HepG2 (cell line): ENCODE data around the gene PEX11A. TPM values are rescaled to one million over a fixed set of nuclear protein-coding genes. Genes with fewer than 3 reads are reported as not detected.

Experiments
- CBX2 ChIP-seq, 2 experiments: fragments of 200-600 bp in 1 of 2; sonication (generic); formaldehyde crosslinking in 1 of 2; IDR thresholded peaks; 2 replicates each; pipeline versions ENCODE4 v1.7.0 to v1.8.1; 2018 to 2022; ENCODE audit warnings: low read depth in 2 of 2, low read length in 1 of 2, mild to moderate bottlenecking in 1 of 2, missing genetic modification reagents in 1 of 2
- KLF11 ChIP-seq: IDR thresholded peaks from 2 replicates; pipeline ENCODE4 v1.6.1; 2016; ENCODE audit warnings: missing compliant biosample characterization
- RAD21 ChIP-seq: fragments of 450-650 bp; formaldehyde crosslinking; IDR thresholded peaks from 2 replicates; pipeline ENCODE4 v1.5.0; 2020; ENCODE audit warnings: mild to moderate bottlenecking
- STAG1 ChIP-seq: sonication (generic); formaldehyde crosslinking; IDR thresholded peaks from 2 replicates; pipeline ENCODE4 v1.4.0; 2020; ENCODE audit warnings: missing genetic modification reagents
- XRCC5 ChIP-seq: fragments of 200-400 bp; formaldehyde crosslinking; optimal IDR thresholded peaks from 2 replicates; pipeline ENCODE3; 2017; ENCODE audit warnings: mild to moderate bottlenecking, low read length
- ZMYM4 ChIP-seq: sonication (generic); formaldehyde crosslinking; IDR thresholded peaks from 2 replicates; pipeline ENCODE4 v1.8.1; 2023; ENCODE audit warnings: mild to moderate bottlenecking, missing genetic modification reagents
- ZNF225 ChIP-seq: sonication (generic); formaldehyde crosslinking; IDR thresholded peaks from 2 replicates; pipeline ENCODE4 v1.4.0; 2020; ENCODE audit warnings: mild to moderate bottlenecking, missing genetic modification reagents
- ZNF558 ChIP-seq: sonication (generic); formaldehyde crosslinking; IDR thresholded peaks from 2 replicates; pipeline ENCODE4 v1.9.0; 2022; ENCODE audit warnings: mild to moderate bottlenecking, missing genetic modification reagents, borderline replicate concordance
- ZNF563 ChIP-seq: sonication (generic); formaldehyde crosslinking; IDR thresholded peaks from 2 replicates; pipeline ENCODE4 v1.8.0; 2022; ENCODE audit warnings: mild to moderate bottlenecking, moderate library complexity, missing genetic modification reagents
- ZSCAN31 ChIP-seq: sonication (generic); formaldehyde crosslinking; IDR thresholded peaks from 2 replicates; pipeline ENCODE4 v1.5.0; 2020; ENCODE audit warnings: low read depth, mild to moderate bottlenecking, missing genetic modification reagents
- polyA plus RNA-seq, 8 experiments: library from polyadenylated mRNA; depleted of rRNA in 3 of 8; stranded (reverse) in 7 of 8; unstranded in 1 of 8; fragments of >200 nt; fragmentation: Illumina TruSeq in 4 of 8; extraction: Trizol in 4 of 8; gene quantifications; 2 replicates each; pipeline versions ENCODE4 v1.2.1 to v1.2.3, GENCODE V29; 2011 to 2016; ENCODE audit warnings: low read depth in 4 of 8, missing spikeins in 1 of 8, mixed read lengths in 1 of 8; ENCODE audit not compliant: insufficient read depth in 1 of 8
- total RNA-seq, 5 experiments: library from RNA; depleted of rRNA; stranded (reverse); fragments of >200 nt; fragmentation: Illumina TruSeq; extraction: Trizol; gene quantifications; 2 replicates each; pipeline ENCODE4 v1.2.3, GENCODE V29; 2016; ENCODE audit warnings: low read depth in 1 of 5
- TF ChIP-seq, protein P1 (sequence below): sonication (generic); formaldehyde crosslinking; IDR thresholded peaks from 2 replicates; pipeline ENCODE4 v1.4.0; 2020; ENCODE audit warnings: mild to moderate bottlenecking, missing genetic modification reagents
- TF ChIP-seq, protein P2 (sequence below): sonication (generic); formaldehyde crosslinking; IDR thresholded peaks from 2 replicates; pipeline ENCODE4 v1.4.0; 2020; ENCODE audit warnings: missing genetic modification reagents

The PEX11A gene
- total and polyA plus RNA-seq, 2 of the 13 experiments (the other 11 are each of a cell fraction or from before 2014, with no cell fraction given): 9.9 to 15.1 TPM

DNA sequence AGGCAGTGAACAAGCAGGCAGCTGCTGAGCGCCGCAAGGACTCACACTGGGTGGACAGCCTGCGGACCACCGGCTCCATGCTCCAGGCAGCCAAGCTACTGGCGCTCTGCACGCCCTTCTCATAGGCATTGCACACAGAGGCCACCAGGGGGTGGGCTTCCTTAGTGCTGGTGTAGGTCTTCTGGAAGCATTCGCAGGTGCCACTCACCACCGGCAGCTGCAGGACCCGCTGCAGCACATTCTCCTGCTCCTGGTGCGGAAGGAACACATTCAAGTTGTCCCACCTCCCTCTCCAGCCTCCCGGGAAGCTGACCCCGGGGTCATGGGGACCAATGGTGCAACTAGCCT is 17.4 kb downstream of the PEX11A start (continued):
- TF ChIP-seq XRCC5 (peak; percentile 24), ZNF225 (CRISPR knock-in tag) (no peak), KLF11 (CRISPR knock-in tag) (no peak), ZNF563 (CRISPR knock-in tag) (peak; percentile 88), RAD21 (0 out of 2 replicates have a peak, but pooled peaks have one; percentile 28), STAG1 (peak; percentile 39), CBX2 (IDR thresholded peaks at IDR 0.05; ENCODE audit: low read depth, low read length) (no peak), CBX2 (CRISPR knock-in tag; IDR thresholded peaks at IDR 0.05; ENCODE audit: low read depth) (no peak), ZSCAN31 (CRISPR knock-in tag) (no peak), ZMYM4 (CRISPR knock-in tag) (0 out of 2 replicates have a peak, but pooled peaks have one; percentile 13), ZNF558 (CRISPR knock-in tag) (no peak)
- TF ChIP-seq, protein P1, sequence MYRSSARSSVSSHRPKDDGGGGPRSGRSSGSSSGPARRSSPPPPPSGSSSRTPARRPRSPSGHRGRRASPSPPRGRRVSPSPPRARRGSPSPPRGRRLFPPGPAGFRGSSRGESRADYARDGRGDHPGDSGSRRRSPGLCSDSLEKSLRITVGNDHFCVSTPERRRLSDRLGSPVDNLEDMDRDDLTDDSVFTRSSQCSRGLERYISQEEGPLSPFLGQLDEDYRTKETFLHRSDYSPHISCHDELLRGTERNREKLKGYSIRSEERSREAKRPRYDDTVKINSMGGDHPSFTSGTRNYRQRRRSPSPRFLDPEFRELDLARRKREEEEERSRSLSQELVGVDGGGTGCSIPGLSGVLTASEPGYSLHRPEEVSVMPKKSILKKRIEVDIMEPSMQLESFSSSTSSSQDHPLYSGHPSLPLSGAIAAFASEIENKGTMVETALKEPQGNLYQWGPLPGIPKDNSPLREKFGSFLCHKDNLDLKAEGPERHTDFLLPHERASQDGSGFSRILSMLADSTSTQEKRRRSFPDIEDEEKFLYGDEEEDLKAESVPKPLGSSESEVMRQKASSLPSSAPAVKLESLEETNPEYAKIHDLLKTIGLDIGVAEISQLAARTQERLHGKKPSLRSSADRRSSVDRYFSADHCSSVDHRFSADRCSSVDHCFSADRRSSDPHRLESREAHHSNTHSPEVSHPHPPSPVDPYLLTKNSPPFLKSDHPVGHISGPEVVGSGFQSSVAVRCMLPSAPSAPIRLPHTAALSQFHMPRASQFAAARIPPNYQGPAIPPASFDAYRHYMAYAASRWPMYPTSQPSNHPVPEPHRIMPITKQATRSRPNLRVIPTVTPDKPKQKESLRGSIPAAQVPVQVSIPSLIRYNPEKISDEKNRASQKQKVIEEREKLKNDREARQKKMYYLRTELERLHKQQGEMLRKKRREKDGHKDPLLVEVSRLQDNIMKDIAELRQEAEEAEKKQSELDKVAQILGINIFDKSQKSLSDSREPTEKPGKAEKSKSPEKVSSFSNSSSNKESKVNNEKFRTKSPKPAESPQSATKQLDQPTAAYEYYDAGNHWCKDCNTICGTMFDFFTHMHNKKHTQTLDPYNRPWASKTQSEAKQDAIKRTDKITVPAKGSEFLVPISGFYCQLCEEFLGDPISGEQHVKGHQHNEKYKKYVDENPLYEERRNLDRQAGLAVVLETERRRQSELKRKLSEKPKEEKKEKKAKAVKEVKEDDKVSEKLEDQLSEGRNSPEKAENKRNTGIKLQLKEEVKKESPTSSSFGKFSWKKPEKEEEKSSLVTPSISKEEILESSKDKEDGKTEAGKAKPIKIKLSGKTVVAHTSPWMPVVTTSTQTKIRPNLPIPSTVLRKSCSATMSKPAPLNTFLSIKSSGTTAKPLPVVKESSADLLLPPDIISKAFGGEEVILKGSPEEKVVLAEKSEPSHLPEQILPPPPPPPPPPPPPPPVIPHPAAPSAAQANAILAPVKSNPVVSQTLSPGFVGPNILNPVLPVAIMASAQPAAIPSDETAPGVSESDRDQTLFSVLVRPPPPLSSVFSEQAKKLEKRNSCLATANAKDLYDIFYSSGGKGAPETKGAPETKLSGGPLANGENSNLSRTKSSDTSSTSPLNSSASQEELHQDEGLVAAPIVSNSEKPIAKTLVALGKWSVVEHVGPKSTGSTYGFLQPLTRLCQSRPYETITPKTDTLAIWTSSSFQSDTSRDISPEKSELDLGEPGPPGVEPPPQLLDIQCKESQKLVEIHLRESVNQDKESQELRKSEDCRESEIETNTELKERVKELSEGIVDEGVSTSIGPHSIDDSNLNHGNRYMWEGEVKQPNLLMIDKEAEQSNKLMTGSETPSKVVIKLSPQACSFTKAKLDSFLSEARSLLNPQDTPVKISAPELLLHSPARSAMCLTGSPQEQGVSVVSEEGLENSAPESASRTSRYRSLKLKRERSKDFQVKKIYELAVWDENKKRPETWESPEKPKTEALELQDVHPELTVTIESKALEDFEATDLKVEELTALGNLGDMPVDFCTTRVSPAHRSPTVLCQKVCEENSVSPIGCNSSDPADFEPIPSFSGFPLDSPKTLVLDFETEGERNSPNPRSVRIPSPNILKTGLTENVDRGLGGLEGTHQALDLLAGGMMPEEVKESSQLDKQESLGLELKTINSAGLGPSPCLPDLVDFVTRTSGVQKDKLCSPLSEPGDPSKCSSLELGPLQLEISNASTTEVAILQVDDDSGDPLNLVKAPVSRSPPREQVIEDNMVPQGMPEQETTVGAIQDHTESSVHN (CRISPR knock-in tag): no peak
- TF ChIP-seq, protein P2, sequence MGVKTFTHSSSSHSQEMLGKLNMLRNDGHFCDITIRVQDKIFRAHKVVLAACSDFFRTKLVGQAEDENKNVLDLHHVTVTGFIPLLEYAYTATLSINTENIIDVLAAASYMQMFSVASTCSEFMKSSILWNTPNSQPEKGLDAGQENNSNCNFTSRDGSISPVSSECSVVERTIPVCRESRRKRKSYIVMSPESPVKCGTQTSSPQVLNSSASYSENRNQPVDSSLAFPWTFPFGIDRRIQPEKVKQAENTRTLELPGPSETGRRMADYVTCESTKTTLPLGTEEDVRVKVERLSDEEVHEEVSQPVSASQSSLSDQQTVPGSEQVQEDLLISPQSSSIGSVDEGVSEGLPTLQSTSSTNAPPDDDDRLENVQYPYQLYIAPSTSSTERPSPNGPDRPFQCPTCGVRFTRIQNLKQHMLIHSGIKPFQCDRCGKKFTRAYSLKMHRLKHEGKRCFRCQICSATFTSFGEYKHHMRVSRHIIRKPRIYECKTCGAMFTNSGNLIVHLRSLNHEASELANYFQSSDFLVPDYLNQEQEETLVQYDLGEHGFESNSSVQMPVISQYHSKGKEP (CRISPR knock-in tag): no peak
